CD4-positive, alpha-beta T cell (primary cell): ENCODE results near the gene EMCN. TPM values are rescaled to one million over a fixed set of nuclear protein-coding genes. Genes with fewer than 3 reads are reported as not detected.

ENCODE experiments used
- ATAC-seq: fragments of 200-7000 bp; cut with Tn5 transposase; one replicate; pipeline ENCODE4 v1.10.0; 2022; ENCODE audit warnings: mild to moderate bottlenecking; ENCODE audit not compliant: poor library complexity
- CTCF ChIA-PET: fragments of 350-600 bp; sonication (Branson Sonifier 250); formaldehyde crosslinking; loops from one replicate; lab custom pipeline; 2021; ENCODE audit warnings: antibody characterized with exemption, inconsistent platforms; lab: Charles Lee
- POLR2A ChIA-PET: fragments of 350-600 bp; sonication (Branson Sonifier 250); formaldehyde crosslinking; loops from one replicate; lab custom pipeline; 2021; ENCODE audit warnings: antibody characterized with exemption, inconsistent platforms; lab: Charles Lee
- DNase-seq, 14 experiments: peaks; one replicate each; pipeline ENCODE4 v3.0.0-alpha.2; 2013 to 2020; ENCODE audit warnings: mixed read lengths in 2 of 14
- H3K27ac ChIP-seq, 2 donors: one replicate each; pipeline versions ENCODE4 v1.5.1 to v1.7.0; 2013; ENCODE audit warnings: low read length in 2 of 2, low read depth in 1 of 2, mild to moderate bottlenecking in 1 of 2
- H3K27me3 ChIP-seq, 2 experiments: 1 replicate in 1 of 2; 2 replicates in 1 of 2; pipeline versions ENCODE4 v1.6.1 to v1.7.0; 2013; ENCODE audit warnings: low read length in 2 of 2, control low read depth in 1 of 2, mild to moderate bottlenecking in 1 of 2, moderate library complexity in 1 of 2; ENCODE audit not compliant: insufficient read depth in 2 of 2, control insufficient read depth in 1 of 2
- H3K36me3 ChIP-seq: one replicate; pipeline ENCODE4 v1.6.1; 2013; ENCODE audit warnings: low read length, control low read depth; ENCODE audit not compliant: insufficient read depth
- H3K4me1 ChIP-seq: one replicate; pipeline ENCODE4 v1.6.1; 2013; ENCODE audit warnings: low read length, control low read depth; ENCODE audit not compliant: insufficient read depth
- H3K4me3 ChIP-seq: one replicate; pipeline ENCODE4 v1.5.1; 2013; ENCODE audit warnings: mild to moderate bottlenecking, low read length, moderate library complexity
- H3K9me3 ChIP-seq, 2 experiments: 1 replicate in 1 of 2; 2 replicates in 1 of 2; pipeline versions ENCODE4 v1.6.1 to v1.7.0; 2013; ENCODE audit warnings: low read length in 2 of 2, mild to moderate bottlenecking in 2 of 2, control low read depth in 1 of 2, moderate library complexity in 1 of 2; ENCODE audit not compliant: control insufficient read depth in 1 of 2, insufficient read depth in 1 of 2
- H3K27ac Mint-ChIP-seq: one replicate; pipeline ENCODE4 v1.8.0; 2020; ENCODE audit warnings: mixed read lengths
- H3K27me3 Mint-ChIP-seq: one replicate; pipeline ENCODE4 v1.8.0; 2021; ENCODE audit warnings: mixed read lengths
- H3K36me3 Mint-ChIP-seq: one replicate; pipeline ENCODE4 v1.8.0; 2021; ENCODE audit warnings: low read depth, mixed read lengths
- H3K4me1 Mint-ChIP-seq: one replicate; pipeline ENCODE4 v1.8.0; 2021; ENCODE audit warnings: low read depth, mixed read lengths
- H3K4me3 Mint-ChIP-seq: one replicate; pipeline ENCODE4 v1.8.0; 2020; ENCODE audit warnings: mild to moderate bottlenecking, mixed read lengths
- H3K9me3 Mint-ChIP-seq: one replicate; pipeline ENCODE4 v1.8.0; 2020; ENCODE audit warnings: mixed read lengths
- intact Hi-C, 2 experiments: fragments of 100-400 bp; cut with DNase I in 1 of 2; cut with micrococcal nuclease in 1 of 2; formaldehyde crosslinking; loops; one replicate each; pipeline versions ENCODE4 v1.15.1 to v1.9.0; 2023 to 2025; cut with DNase I, micrococcal nuclease
- total RNA-seq, 174 experiments: library from RNA in 2 of 174; stranded (reverse) in 2 of 174; gene quantifications; one replicate each; pipeline ENCODE4 v1.2.3 and lab custom pipeline; 2021 to 2026
- TF ChIP-seq, protein P1 (sequence below): fragments of 200-600 bp; IDR thresholded peaks from one replicate; pipeline ENCODE4 v1.8.0; 2022; ENCODE audit warnings: antibody characterized with exemption, mild to moderate bottlenecking

EMCN gene
- total RNA-seq, 2 experiments from 2014 or later: not detected

GRCh38 chr4:100493756-100494155 is 24.1 kb downstream of the EMCN start:
- intact Hi-C loops: no loop called here
- Mint-ChIP-seq H3K27ac (no peak overlapping the region), H3K4me1 (no peaks in the 10 kb centered on the region), H3K4me3 (no peak overlapping the region), H3K36me3 (no peaks in the 10 kb centered on the region), H3K27me3 (no peaks in the 10 kb centered on the region), H3K9me3 (peaks cover 5% of the 10 kb centered on the region)
- no peaks in the 10 kb centered on the region for H3K36me3 ChIP-seq
- H3K4me1 ChIP-seq: no peaks in the 10 kb centered on the region
- no peaks in the 10 kb centered on the region for H3K27me3 ChIP-seq
- ATAC-seq (no peak), DNase-seq (no peak)
- TF ChIP-seq, protein P1, sequence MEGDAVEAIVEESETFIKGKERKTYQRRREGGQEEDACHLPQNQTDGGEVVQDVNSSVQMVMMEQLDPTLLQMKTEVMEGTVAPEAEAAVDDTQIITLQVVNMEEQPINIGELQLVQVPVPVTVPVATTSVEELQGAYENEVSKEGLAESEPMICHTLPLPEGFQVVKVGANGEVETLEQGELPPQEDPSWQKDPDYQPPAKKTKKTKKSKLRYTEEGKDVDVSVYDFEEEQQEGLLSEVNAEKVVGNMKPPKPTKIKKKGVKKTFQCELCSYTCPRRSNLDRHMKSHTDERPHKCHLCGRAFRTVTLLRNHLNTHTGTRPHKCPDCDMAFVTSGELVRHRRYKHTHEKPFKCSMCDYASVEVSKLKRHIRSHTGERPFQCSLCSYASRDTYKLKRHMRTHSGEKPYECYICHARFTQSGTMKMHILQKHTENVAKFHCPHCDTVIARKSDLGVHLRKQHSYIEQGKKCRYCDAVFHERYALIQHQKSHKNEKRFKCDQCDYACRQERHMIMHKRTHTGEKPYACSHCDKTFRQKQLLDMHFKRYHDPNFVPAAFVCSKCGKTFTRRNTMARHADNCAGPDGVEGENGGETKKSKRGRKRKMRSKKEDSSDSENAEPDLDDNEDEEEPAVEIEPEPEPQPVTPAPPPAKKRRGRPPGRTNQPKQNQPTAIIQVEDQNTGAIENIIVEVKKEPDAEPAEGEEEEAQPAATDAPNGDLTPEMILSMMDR: no peak
- H3K4me3 ChIP-seq: no peak overlapping the region
- H3K9me3 ChIP-seq: peaks cover 7 to 8% of the 10 kb centered on the region in 2 experiments
- no peak overlapping the region for H3K27ac ChIP-seq
- ChIA-PET POLR2A (no interaction called here), CTCF (no interaction called here)

DNA sequence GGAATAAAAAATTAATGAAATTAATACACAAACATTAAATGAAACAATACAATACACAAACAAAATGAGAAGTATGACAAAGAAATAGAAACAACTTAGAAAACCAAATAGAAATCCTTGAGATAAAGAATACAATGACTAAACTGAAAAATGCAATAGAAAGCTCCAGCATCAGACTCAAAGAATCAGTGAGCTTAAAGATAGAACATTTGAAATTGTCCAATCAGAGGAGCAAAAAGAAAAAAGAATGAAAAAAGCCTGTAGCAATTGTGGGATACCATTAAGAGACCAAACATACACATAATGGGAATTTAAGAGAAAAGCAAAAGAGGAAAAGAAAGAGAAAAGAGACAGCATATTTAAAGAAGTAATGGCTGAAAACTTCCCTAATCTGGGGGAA is 25.7 kb downstream of the EMCN start:
- H3K4me3 Mint-ChIP-seq: no peak overlapping the region

DNA sequence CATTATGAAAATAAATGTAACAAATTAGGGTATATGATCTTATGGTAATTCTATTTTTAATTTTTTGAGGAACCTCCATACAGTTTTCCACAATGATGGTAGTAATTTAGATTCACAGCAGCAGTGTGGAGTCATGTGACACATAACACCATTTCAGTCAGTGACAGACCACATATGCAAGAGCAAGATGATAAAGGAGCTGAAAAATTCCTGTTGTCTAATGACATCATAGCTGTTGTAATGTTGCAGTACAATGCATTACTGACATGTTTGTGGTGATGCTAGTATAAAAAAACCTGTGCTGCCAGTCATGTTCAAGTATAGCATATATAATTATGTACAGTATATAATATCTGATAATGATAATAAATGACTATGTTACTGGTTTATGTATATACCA is 28.5 kb downstream of the EMCN start:
- Mint-ChIP-seq H3K36me3 (no peaks in the 10 kb centered on the region), H3K4me3 (no peak overlapping the region), H3K9me3 (peaks cover 5% of the 10 kb centered on the region), H3K27me3 (no peaks in the 10 kb centered on the region), H3K4me1 (no peaks in the 10 kb centered on the region), H3K27ac (no peak overlapping the region)
- no peak overlapping the region for H3K4me3 ChIP-seq
- intact Hi-C loops: no loop called here
- no peaks in the 10 kb centered on the region for H3K36me3 ChIP-seq
- ChIA-PET POLR2A (no interaction called here), CTCF (no interaction called here)
- ATAC-seq (no peak), DNase-seq (no peak)
- no peak overlapping the region for H3K27ac ChIP-seq
- peaks cover 7 to 8% of the 10 kb centered on the region in 2 experiments for H3K9me3 ChIP-seq
- no peaks in the 10 kb centered on the region for H3K27me3 ChIP-seq
- no peaks in the 10 kb centered on the region for H3K4me1 ChIP-seq
- TF ChIP-seq, protein P1: no peak

More for the DNA sequence above, 25.7 kb downstream of the EMCN start:
- Mint-ChIP-seq H3K27ac (no peak overlapping the region), H3K36me3 (no peaks in the 10 kb centered on the region), H3K27me3 (no peaks in the 10 kb centered on the region), H3K9me3 (peaks cover 5% of the 10 kb centered on the region), H3K4me1 (no peaks in the 10 kb centered on the region)
- Histone ChIP-seq H3K4me3 (no peak overlapping the region), H3K27me3 (no peaks in the 10 kb centered on the region), H3K36me3 (no peaks in the 10 kb centered on the region), H3K9me3 (peaks cover 7 to 8% of the 10 kb centered on the region in 2 experiments), H3K27ac (no peak overlapping the region), H3K4me1 (no peaks in the 10 kb centered on the region)
- TF ChIP-seq, protein P1: no peak
- no peak for DNase-seq
- intact Hi-C loops: no loop called here
- no peak for ATAC-seq
- CTCF ChIA-PET: no interaction called here
- POLR2A ChIA-PET: no interaction called here
